ENCODE measurements around the gene ENKD1.

Gene ENKD1

GRCh38 chr16:67650023-67650422, 16.5 kb downstream of the ENKD1 start:
- DNase-seq (ENCODE audit: low spot score) = no peak

GRCh38 chr16:67649494-67649931, 17.0 kb downstream of the ENKD1 start:
- DNase-seq (ENCODE audit: low spot score) = peak; percentile 63

- no peak for DNase-seq (ENCODE audit: low spot score)
Measured at GRCh38 chr16:67648764-67649407, 17.7 kb downstream of the ENKD1 start.

GRCh38 chr16:67648088-67648763, 18.3 kb downstream of the ENKD1 start:
- no peak for DNase-seq (ENCODE audit: low spot score)

GRCh38 chr16:67647681-67648080, 18.9 kb downstream of the ENKD1 start:
- DNase-seq (ENCODE audit: low spot score) = no peak

GRCh38 chr16:67647111-67647651, 19.4 kb downstream of the ENKD1 start:
- DNase-seq (ENCODE audit: low spot score) = no peak

- DNase-seq (ENCODE audit: low spot score) = no peak
Measured at GRCh38 chr16:67645397-67646121, 21.0 kb downstream of the ENKD1 start.

GRCh38 chr16:67644038-67644437, 22.5 kb downstream of the ENKD1 start:
- DNase-seq (ENCODE audit: low spot score) = no peak

GRCh38 chr16:67641779-67642708, 24.5 kb downstream of the ENKD1 start:
- peak; percentile 67 for DNase-seq (ENCODE audit: low spot score)

- no peak for DNase-seq (ENCODE audit: low spot score)
Measured at GRCh38 chr16:67637625-67638024, 28.9 kb downstream of the ENKD1 start.

- no peak for DNase-seq (ENCODE audit: low spot score)
Measured at GRCh38 chr16:67636713-67637112, 29.8 kb downstream of the ENKD1 start.

GRCh38 chr16:67632415-67633172, 34.0 kb downstream of the ENKD1 start:
- no peak for DNase-seq (ENCODE audit: low spot score)

GRCh38 chr16:67628216-67628615, 38.3 kb downstream of the ENKD1 start:
- DNase-seq (ENCODE audit: low spot score) = no peak

- DNase-seq (ENCODE audit: low spot score) = no peak
Measured at GRCh38 chr16:67613808-67614207, 52.7 kb downstream of the ENKD1 start.
